Bone marrow (tissue), 2 donors: ENCODE data around the gene KLHDC1.
"Not testable (repeated sequence)": the region's sequence is repeated elsewhere in the genome, so short reads cannot be mapped to it uniquely, and the experiment has no call there.

Source experiments
- DNase-seq, 2 donors: peaks; one replicate each; lab custom pipeline; 2025; lab: John Stamatoyannopoulos, UW

Gene KLHDC1, protein sequence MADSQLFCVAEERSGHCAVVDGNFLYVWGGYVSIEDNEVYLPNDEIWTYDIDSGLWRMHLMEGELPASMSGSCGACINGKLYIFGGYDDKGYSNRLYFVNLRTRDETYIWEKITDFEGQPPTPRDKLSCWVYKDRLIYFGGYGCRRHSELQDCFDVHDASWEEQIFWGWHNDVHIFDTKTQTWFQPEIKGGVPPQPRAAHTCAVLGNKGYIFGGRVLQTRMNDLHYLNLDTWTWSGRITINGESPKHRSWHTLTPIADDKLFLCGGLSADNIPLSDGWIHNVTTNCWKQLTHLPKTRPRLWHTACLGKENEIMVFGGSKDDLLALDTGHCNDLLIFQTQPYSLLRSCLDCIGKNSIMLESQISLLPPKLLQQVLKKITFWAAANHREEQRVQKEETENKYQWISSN

DNA sequence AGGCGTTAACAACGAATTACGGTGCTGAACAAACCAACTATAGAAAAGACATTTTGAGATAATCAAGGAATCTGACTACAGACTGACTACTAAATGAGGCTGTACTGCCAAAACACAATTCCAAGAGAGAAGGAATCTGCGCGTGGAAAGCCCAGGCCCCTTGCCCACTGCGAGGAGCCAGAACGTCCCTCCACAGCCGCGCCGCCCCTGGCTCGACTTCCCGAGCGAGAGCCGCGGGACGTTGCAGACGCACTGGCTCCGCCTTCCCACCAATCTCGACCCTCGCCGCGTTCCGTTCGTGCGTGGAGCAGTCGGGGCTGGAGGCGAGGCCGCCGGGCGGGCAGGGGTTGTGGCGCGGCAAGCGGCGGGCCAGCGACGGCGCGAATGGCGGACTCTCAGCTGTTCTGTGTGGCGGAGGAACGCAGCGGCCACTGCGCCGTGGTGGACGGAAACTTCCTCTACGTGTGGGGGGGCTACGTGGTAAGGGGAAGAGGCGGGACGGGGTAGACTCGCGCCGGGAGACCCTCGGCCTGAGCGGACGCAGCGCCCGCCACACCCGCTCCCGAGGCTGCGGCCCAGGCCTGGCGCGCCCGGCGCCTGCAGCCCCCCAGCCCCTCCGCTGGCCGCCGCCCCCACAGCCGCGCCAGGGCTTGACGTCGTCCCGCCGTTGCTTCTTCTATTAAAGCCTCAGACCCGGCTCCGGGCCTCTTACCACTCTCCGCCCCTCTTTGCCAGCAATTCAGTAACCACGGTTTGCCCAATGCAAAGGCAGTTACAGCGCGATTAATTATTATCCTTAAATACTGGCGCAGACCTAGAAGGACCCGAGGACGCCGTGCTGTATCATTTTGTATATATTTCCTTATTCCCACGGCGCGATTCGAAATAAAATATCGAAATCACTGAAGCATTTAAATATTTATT lies at the start of gene KLHDC1:
Gene KLHDC1, plus strand, starts transcription at position 310 of the 924 bp plus-strand sequence. Its CDS starts 75 bp downstream, at position 385.
- DNase-seq, result peak; percentile 51 to 63

DNA sequence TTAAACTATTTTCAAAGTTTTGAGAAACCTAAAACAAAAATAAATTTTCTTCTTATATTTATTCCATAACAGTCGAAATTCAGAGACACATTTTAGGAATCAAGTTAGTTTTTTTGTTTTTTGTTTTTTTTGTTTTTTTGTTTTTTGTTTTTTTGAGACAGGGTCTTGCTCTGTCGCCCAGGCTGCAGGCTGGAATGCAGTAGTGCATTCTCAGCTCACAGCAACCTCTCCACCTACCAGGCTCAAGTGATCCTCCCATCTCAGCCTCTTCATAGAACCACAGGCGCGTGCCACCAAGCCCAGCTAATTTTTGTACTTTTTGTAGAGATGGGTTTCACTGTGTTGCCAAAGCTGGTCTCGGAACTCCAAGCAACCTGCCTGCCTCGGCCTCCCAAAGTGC lies 39.4 kb upstream of the KLHDC1 start:
- no peak for DNase-seq

DNA sequence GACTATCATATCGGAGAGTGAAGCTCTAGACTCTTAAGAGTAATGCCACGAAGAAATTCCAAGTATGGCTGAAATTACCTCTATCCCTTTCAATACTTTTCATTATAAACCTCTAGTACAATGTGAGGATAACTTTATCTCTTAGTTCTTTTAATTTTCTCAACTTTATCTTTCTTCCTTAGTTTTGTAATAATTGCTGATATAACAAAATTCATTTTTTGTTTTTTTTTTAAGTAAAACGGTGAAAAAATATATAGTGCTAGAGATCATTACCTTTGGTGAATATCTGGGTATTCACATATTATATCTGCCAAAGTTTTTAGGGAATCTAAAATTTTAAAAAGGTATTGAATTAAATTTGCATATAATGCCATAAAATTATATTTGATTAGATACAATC lies 38.4 kb upstream of the KLHDC1 start:
- no peak for DNase-seq

DNA sequence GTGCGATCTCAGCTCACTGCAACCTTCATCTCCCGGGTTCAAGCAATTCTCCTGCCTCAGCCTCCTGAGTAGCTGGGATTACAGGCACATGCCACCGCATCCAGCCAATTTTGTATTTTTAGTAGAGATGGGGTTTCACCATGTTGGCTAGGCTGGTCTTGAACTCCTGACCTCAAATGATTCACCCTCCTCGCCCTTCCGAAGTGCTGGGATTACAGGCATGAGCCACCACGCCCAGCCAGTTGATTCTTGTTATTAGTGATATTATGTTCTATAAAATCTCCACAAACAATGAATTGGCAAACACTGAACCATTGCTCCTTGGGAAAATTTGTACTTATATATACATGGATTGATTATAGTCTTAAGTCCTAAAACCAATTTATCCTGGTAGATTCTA lies 35.4 kb upstream of the KLHDC1 start:
- not testable (repeated sequence) for DNase-seq

DNA sequence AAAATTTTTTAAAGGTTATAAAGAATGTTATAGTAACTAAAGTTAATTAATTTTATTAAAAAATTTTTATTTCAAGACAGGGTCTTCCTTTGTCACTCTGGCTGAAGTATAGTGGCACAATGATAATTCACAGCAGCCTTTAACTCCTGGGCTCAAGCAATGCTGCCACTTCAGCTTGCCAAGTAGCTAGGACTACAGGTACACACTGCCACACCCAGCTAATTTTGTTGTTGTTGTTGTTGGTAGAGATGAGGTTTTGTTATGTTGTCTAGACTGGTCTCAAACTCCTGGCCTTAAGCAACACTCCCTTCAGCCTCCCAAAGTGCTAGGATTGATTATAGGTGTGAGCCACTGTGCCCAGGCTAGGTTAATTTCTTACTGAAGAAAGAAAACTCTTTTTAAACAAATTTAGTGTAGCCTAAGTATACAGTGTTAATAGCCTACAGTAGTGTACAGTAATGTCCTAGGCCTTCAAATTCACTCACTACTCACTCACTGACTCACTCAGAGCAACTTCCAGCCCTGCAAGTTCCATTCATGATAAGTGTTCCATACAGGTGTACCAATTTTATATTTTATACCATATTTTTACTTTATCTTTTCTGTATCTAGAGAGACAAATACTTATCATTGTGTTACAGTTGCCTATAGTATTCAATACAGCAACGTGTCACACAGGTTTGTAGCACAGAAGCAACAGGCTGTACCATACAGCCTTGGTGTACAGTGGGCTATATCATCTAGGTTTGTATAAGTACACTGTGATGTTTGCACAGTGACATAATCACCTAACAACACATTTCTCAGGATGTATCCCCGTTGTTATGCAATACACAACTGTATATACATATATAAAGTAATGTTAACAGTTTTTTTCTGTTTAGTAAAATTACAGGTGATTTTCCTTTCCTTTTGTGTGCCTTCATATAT lies 33.1 kb upstream of the KLHDC1 start:
- DNase-seq, result no peak

DNA sequence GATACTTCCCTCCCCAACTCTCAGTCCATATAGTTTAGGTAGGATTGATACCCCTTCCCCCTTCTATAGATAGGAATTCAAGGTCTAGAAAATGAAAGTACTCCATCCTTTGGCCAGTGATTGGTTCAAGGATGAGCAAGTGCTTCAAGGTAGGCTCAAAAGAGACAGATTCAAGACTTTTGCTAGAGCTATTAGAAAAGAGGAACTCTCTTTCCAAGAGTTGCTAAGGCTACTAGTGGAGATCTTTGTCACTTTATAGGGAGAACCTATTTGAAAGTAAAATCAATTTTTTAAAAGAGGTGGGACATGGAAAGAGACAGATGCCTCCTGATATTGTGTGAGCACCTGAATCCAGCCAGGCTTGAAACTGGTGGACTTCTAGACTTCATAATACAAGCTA lies 22.4 kb upstream of the KLHDC1 start:
- DNase-seq, result no peak

DNA sequence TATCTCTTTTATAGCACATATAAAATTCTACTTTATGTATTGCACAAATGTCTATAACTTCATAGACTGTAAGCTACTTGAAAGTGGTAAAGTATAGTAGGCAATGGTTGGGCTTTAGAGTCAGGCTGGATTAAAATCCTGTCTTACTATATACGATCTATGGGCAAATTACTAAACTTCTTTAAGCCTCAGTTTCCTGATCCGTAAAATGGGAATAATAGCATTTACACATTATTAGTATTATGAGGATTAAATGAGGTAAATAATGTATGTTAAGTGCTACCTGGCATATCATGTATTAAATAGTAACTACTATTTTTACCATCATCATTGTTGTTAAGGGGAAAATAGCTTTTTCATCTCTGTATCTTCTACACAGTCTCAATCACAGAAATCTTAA lies 19.3 kb upstream of the KLHDC1 start:
- DNase-seq, result no peak

DNA sequence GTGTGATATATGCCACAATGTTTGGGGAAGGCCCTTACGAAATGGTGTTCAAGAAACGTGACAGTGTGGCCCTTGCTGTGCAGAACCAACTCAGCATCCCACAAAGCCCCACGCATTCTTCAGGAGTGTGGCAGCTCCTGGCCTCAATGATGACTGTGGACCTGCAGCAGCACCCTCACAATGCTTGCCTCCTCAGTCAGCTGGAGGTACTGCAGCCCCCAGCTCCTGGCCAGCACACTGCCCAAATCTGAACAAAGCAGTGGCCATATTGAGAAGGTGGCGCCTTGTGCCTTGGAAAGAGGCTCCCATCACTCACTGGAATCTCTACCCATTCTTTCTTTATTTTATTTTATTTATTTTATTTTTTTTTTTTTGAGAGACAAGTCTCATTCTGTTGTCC lies 15.3 kb upstream of the KLHDC1 start:
- DNase-seq, result no peak

DNA sequence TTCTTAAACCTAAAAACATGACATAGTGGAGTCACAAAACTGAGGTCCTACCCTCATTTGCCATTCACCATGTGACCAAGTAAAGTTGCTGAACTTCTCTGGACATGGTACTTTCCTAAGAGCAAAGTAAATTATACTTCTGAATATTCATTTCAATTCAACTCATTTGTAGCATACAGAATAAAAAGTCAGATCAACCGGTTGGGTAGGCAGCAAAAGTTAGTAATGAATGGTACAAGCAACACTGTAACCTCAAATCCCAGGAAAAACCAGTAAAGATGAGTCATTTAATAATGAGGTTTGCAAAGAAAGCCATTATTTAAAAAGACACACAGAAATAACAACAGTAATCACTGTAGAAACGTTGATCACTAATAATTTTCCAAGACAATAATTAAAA lies 13.6 kb upstream of the KLHDC1 start:
- DNase-seq, result no peak

DNA sequence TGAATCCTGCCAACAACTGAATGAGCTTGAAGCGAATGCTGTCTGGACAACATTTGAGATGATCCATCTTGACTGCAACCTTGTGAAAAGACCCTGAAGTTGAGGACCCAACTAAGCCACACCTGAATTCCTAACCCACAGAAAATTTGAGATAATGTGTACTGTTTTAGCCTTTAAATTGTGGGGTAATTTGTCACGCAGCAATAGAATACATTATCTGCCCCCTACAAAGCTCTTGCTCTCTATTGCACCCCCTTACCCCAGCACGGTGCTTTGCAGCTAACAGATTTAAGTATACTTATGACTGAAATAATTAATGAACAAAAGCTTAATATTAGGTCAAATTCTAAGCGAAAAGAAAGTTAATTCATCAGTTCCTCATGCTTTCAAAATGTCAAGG lies 6.5 kb upstream of the KLHDC1 start:
- DNase-seq, result no peak

DNA sequence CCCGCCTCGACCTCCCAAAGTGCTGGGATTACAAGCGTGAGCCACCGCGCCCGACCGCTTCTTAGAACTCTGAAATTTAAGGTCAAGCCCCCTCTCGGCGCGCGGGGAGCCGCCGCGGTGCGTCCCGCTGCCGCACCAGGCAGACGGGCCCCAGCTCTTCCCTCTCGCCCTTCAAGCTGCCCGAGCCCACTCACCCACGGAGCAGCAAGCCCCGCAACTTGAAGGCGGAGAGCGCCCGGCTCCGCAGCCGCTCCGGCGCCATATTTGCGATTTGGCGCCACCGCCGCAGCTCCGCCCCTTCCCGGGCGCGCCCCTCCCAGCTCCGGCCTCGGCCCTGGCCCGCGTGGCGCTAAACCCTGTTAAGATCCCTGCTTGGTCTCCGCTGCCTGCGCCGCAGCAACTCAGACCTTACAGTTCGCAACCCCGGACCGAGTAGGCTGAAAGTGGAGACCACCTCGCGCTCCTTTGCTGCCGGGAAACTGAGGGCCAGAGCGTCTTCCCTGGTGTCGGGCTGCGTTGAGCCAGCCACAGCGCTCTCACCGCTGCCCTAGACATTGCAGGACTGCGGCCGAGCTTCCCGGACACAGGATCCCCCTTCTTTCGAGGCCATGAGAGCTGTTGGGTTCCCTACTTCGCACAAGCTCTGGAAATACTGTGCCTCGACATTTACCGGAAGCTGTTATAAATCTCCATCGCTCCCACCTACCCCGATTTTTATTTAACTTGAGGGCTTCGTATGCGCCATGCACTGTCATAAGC lies 4.8 kb upstream of the KLHDC1 start, which contains the start of gene POLE2:
Gene POLE2, minus strand, starts transcription at position 273 of the 759 bp plus-strand sequence. Its CDS starts 11 bp downstream, at position 262.
- peak; percentile 42 to 47 for DNase-seq

DNA sequence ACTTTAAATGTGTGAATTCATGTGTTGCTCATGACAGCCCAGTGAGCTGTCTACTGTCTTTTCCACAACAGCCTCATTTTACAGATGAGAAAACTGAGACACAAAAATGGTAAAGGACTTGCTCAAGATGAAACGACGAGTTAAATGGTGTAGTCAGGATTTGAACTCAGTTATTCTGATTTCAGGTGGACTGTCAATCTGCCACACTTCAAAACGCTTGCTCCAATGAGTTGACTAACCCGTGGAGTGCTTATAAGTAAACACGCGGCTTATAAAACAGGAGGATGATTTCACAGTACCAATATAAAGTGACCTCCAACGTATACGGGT lies 4.3 kb upstream of the KLHDC1 start:
- DNase-seq, result no peak

DNA sequence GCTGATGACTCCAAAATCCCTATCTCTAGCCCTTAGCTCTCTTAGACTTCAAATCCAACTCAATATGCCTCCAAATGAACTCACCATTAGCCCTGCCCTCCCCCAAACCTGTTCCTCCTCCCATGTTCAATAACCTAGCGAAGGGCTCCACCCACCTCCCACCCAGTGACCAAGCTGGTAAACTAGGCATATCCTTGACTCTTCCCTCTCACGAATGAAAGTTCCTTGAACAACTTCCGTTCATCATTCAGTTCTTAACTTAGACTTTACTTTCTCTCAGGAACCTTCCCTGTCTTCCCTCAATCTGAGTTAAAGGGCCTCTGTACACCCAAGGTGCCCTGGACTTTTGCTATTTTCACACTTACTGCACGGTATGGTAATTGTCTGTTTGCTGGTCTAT lies 1.9 kb upstream of the KLHDC1 start:
- no peak for DNase-seq

DNA sequence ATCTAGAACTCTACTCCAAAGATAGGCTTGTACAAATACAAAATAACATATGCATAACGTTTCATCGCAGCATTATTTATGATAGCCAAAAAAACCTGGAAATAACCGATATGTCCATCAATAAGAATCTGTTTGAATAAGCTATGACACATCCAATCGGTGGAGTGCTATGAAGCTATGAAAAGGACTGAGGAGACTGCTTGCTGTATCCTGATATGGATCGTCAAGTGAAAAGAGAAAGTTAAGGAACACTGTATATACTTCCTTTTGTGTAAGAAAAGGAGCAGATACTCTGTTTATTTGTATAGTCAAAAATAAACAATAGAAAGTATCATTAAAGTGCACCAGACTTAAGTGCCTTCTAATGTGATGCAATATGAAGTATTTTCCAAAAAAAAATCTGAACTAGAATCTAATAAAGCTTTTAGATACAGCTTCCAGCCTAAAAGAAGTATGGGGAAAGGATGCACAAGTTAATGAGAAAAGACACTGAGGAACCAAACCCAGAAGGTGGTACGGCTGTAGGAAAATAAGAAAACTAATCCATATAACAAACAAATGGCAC lies 645 bp upstream of the KLHDC1 start:
- DNase-seq, result peak in 1 of 2 donors; percentile 28

DNA sequence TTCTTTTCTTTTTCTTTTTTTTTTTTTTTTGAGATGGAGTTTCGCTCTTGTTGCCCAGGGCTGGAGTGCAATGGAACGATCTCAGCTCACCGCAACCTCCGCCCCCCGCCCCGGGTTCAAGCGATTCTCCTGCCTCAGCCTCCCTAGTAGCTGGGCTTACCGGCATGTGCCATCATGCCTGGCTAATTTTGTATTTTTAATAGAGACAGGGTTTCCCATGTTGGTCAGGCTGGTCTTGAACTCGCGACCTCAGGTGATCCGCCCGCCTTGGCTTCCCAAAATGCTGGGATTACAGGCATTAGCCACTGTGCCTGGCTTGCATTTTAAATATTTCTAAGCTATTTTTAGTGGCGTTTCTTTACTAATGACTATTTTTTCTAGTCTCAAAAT lies 810 bp downstream of the KLHDC1 start:
- not testable (repeated sequence) for DNase-seq

DNA sequence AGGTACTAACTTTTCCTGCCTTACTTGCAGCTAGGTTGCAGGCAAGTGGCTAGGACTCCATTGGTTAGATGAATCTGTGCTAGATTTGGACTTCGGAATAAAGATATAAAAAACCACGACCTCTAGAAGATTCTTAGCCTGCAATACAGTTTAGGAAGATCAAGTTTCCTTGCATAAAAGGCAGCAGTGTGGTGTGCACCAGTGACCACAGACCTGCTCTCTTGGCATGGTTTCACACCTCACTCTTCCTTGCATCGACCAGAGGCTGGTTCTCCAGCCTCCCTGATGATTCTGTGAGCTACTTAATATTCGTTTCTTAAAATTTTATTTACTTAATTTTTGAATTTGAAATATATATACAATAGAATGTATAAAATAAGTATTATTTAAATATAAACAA lies 9.8 kb downstream of the KLHDC1 start:
- no peak for DNase-seq

DNA sequence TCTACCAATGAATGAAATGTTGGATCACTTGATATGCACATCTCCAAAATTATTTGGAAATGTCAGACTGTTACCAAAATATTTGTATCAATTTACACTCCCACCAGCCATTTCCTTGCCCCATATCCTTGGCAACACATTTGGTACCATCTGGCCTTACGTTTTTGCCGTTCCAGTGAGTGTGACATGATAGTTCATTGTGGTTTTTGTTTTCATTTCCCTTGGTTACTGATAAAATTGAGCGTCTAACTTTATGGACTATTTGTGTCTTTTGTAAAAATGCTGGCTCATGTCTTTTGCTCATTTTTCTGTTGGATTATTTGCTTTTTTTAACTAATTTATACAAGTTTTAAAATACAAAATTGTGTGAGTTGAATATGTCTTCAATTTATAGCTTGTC lies 11.0 kb downstream of the KLHDC1 start:
- peak in 1 of 2 donors; percentile 41 for DNase-seq

DNA sequence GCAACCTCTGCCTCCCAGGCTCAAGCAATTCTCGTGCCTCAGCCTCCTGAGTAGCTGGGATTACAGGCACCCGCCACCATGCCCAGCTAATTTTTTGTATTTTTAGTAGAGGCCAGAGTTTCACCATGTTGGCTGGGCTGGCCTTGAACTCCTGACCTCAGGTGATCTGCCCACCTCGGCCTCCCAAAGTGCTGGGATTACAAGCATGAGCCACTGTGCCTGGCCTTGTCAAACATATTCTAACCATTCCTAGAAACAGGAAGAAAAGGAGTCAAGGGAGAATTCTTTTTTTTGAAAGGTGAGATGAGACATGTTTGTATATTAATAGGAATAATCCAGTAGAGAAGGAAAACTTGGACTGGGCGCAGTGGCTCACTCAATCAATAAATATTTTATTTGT lies 11.6 kb downstream of the KLHDC1 start:
- DNase-seq, result not testable (repeated sequence)

DNA sequence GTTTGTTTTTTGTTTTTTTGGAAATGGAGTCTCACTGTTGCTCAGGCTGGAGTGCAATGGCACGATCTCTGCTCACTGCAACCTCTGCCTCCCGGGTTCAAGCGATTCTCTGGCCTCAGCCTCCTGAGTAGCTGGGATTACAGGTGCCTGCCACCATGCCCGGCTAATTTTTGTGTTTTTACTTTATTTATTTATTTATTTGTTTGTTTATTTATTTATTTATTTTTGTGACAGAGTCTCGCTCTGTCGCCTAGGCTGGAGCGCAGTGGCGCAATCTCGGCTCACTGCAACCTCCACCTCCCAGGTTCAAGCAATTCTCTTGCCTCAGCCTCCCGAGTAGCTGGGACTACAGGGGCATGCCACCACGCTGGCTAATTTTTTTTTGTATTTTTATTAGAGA lies 18.1 kb downstream of the KLHDC1 start:
- DNase-seq, result not testable (repeated sequence)

DNA sequence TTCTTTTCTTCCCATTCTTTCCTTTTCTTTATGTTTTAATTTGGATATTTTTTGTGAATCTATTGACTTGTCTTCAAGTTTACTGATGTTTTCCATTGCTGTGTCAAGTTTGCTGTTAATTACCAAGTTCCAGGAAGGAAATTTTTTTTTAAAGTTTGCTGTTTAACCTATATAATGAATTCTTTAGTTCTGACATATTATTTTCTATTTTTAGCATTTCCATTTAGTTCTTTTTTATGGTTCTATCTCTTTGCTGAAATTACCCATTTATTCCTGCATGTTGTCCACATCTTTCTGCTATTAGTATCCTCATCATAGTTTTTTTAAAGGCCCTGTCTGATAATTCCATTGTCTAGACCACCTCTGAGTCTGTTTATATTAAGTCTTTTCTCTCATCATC lies 27.8 kb downstream of the KLHDC1 start:
- DNase-seq, result no peak
